ENCODE results near the gene SCAF4. TPM values are rescaled to one million over a fixed set of nuclear protein-coding genes. Genes with fewer than 3 reads are reported as not detected.

The SCAF4 gene
- total RNA-seq, 2 experiments from 2014 or later = 25.9 to 87.3 TPM

DNA sequence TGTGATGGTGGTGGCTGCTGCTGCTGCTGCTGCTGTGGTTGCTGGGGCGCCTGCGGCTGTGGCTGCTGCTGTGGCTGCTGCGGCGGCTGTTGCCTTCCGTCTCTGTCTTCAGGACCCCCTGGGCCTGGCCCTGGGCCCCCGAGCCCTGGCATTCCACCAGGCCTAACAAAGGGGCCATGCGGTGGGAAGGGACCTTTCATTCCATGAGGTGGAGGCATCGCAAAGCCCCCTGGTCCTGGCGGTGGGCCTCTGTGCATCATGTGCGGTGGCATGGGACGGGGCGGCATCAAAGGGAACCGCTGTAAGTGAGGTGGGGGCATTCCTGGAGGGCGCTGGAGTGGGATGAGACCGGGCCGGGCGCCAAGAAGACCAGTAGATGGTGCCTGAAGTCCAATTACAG, 60.0 kb downstream of the SCAF4 start:
- DNase-seq (ENCODE audit: low spot score) = no peak
- POLR2A ChIA-PET = no interaction called here
- H3K9me3 ChIP-seq (ENCODE audit: low read length) = no peaks in the 10 kb centered on the region
- H3K4me1 ChIP-seq (ENCODE audit: insufficient read depth, low read length, poor library complexity, severe bottlenecking) = peaks cover 15% of the 10 kb centered on the region
- intact Hi-C loops (cut with micrococcal nuclease; ENCODE audit: unreplicated experiment) = no loop called here
- TF ChIP-seq EZH2phosphoT487 (IDR thresholded peaks at IDR 0.05; ENCODE audit: borderline replicate concordance, low read depth, low read length) (no peak), CTCF (conservative IDR thresholded peaks at IDR 0.05; ENCODE audit: low read length) (no peak)
- no peaks in the 10 kb centered on the region for H3K9me2 ChIP-seq (ENCODE audit: insufficient read depth, low read length)
- BruUV-seq (replicated peaks) = no TSS peak
- H3K79me2 ChIP-seq (ENCODE audit: insufficient read depth, low read depth, low read length) = peaks cover 7% of the 10 kb centered on the region; the same call in 1 of the 2 replicates
- no peak overlapping the region for H3K4me2 ChIP-seq (ENCODE audit: low read length)
- 0 out of 2 replicates have a peak, but pooled peaks cover 3% of the 10 kb centered on the region for H4K20me1 ChIP-seq (ENCODE audit: insufficient read depth, low read length)
- peaks cover 63% of the 10 kb centered on the region for H3K36me3 ChIP-seq (ENCODE audit: insufficient read depth, low read length)
- CTCF ChIA-PET (ENCODE audit: unreplicated experiment) = no interaction called here
- no peak overlapping the region for H3K4me3 ChIP-seq (ENCODE audit: low read depth, low read length, poor library complexity, severe bottlenecking)
- no peak overlapping the region for H2AFZ ChIP-seq (ENCODE audit: low read length)
- no peak overlapping the region for H3K27ac ChIP-seq (ENCODE audit: low read depth, low read length, poor library complexity, severe bottlenecking)

DNA sequence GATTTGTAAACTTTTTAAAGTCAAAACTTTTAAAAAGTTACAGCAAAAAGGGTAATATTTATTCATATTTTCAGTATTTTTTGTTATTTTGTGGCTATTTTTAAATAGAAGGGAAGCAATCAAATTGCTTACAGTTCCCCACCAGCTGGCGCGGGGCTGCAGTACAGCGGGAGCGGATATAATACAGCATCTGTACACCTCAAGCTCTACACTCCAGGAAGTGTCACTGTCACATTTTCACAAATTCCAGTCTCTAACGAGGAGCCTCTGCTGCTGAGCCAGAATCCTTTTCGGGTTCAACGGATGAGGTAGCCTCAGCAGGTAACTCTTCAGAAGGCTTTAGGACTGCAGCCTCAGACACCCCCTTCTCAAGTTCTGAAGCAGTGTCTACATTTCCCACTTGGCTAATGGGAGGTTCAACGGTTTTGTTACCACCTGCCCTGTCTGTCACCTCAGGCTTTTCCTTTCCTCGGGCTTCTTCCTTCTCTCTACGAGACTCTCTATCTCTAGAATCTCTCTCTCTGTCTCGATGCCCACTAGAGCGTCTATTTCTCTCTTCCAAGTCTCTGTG, 60.7 kb downstream of the SCAF4 start:
- H2AFZ ChIP-seq (ENCODE audit: low read length) = no peak overlapping the region
- H3K9me3 ChIP-seq (ENCODE audit: low read length) = no peaks in the 10 kb centered on the region
- ChIA-PET CTCF (ENCODE audit: unreplicated experiment) (no interaction called here), POLR2A (interaction anchor here (0.6 to 2.9 kb wide), 5 partner anchors 9 to 319 kb away, joined by 3 to 7 read pairs (median 7); no protein-coding TSS in a partner anchor)
- H3K27ac ChIP-seq (ENCODE audit: low read depth, low read length, poor library complexity, severe bottlenecking) = no peak overlapping the region
- peaks cover 68% of the 10 kb centered on the region for H3K36me3 ChIP-seq (ENCODE audit: insufficient read depth, low read length)
- H4K20me1 ChIP-seq (ENCODE audit: insufficient read depth, low read length) = 0 out of 2 replicates have a peak, but pooled peaks cover 4% of the 10 kb centered on the region
- peaks cover 14% of the 10 kb centered on the region; the same call in 1 of the 2 replicates for H3K79me2 ChIP-seq (ENCODE audit: insufficient read depth, low read depth, low read length)
- TSS peak; percentile 78 for BruUV-seq (replicated peaks)
- no peaks in the 10 kb centered on the region for H3K9me2 ChIP-seq (ENCODE audit: insufficient read depth, low read length)
- no peak for DNase-seq (ENCODE audit: low spot score)
- H3K4me2 ChIP-seq (ENCODE audit: low read length) = no peak overlapping the region
- TF ChIP-seq CTCF (conservative IDR thresholded peaks at IDR 0.05; ENCODE audit: low read length) = no peak
- TF ChIP-seq EZH2phosphoT487 (IDR thresholded peaks at IDR 0.05; ENCODE audit: borderline replicate concordance, low read depth, low read length) = no peak
- H3K4me3 ChIP-seq (ENCODE audit: low read depth, low read length, poor library complexity, severe bottlenecking) = no peak overlapping the region
- intact Hi-C loops (cut with micrococcal nuclease; ENCODE audit: unreplicated experiment) = no loop called here
- H3K4me1 ChIP-seq (ENCODE audit: insufficient read depth, low read length, poor library complexity, severe bottlenecking) = peaks cover 11% of the 10 kb centered on the region

DNA sequence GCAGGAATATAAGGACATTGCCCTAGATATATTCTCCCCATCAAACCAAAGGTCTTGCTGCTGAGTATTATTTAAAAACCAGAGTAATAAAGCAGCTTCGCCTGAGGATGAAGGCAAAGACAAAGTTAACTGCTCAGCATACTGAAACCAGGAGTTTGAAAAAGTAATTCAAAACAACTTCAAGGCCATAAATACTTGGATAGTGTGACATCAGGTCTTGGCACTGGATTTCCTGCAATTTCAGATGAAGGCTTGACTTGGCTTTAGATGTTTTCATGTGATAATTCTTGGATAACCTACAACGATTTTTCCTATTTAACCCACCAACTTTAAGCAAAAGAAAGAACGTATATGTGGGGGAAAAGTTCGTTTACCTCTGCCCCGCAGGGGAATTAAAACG, 61.8 kb downstream of the SCAF4 start:
- Histone ChIP-seq H3K27ac (ENCODE audit: low read depth, low read length, poor library complexity, severe bottlenecking) (no peak overlapping the region), H3K36me3 (ENCODE audit: insufficient read depth, low read length) (peaks cover 79% of the 10 kb centered on the region), H3K4me3 (ENCODE audit: low read depth, low read length, poor library complexity, severe bottlenecking) (no peak overlapping the region), H4K20me1 (ENCODE audit: insufficient read depth, low read length) (0 out of 2 replicates have a peak, but pooled peaks cover 9% of the 10 kb centered on the region), H3K4me2 (ENCODE audit: low read length) (no peak overlapping the region), H3K4me1 (ENCODE audit: insufficient read depth, low read length, poor library complexity, severe bottlenecking) (peaks cover 14% of the 10 kb centered on the region), H3K79me2 (ENCODE audit: insufficient read depth, low read depth, low read length) (peaks cover 23% of the 10 kb centered on the region; the same call in 1 of the 2 replicates), H2AFZ (ENCODE audit: low read length) (no peak overlapping the region), H3K9me3 (ENCODE audit: low read length) (no peaks in the 10 kb centered on the region), H3K9me2 (ENCODE audit: insufficient read depth, low read length) (no peaks in the 10 kb centered on the region)
- no peak for DNase-seq (ENCODE audit: low spot score)
- no TSS peak for BruUV-seq (replicated peaks)
- CTCF ChIA-PET (ENCODE audit: unreplicated experiment) = no interaction called here
- POLR2A ChIA-PET = interaction anchor here (0.7 to 2.9 kb wide), 5 partner anchors 10 to 202 kb away, joined by 3 to 7 read pairs (median 6); no protein-coding TSS in a partner anchor
- no peak for TF ChIP-seq EZH2phosphoT487 (IDR thresholded peaks at IDR 0.05; ENCODE audit: borderline replicate concordance, low read depth, low read length)
- no peak for TF ChIP-seq CTCF (conservative IDR thresholded peaks at IDR 0.05; ENCODE audit: low read length)
- intact Hi-C loops (cut with micrococcal nuclease; ENCODE audit: unreplicated experiment) = no loop called here
